ENCODE data around the gene NADSYN1. TPM values are rescaled to one million over a fixed set of nuclear protein-coding genes. Genes with fewer than 3 reads are reported as not detected.

Gene NADSYN1
- total RNA-seq, 6 experiments from 2014 or later: 39.3 to 48.0 (median 46.7) TPM

DNA sequence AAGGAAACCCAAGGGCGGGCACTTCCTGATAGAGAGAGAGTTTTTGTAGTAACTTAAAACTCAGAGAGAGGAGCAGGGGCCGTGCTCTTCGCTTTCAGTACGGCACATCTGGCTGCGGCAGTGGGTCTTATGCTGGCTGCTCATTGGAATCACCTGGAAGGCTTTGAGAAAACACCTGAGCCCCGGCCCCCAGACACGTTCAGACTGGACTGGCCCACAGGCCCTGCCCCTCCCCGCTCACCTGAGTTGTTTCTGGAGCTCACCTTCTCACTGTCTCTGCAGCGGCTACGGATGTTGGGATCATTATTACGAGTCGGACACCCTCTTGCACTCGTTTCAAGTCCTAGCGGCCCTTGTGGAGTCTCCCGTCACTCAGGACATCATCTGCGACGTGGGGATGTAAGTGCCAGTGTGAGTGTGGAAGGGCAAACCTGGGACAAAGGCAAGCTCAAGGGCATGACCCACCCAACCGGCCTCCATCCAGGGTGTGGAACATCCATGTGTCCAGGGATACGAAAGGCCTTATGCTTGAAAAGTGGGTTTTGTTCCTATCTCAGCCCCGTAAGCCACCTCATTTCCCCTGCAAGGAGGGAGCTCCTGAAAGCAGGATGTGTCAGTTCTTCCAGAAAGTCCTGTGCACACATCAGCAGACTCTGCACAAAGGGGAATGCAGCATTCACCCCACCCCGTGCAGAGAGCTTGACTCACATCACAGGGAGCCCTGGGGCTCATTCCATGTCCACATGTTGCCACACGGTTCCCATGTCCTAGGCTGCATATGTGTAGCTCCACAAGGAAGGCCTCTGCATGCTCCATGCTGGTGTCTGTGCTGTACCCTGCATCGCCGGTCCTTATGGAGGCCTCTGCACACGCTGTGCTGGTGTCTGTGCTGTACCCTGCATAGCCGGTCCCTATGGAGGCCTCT is 5.4 kb downstream of the NADSYN1 start:
- Mint-ChIP-seq H3K4me1 (ENCODE audit: low read depth) (peaks cover 12% of the 10 kb centered on the region; the same call in 1 of the 2 replicates), H3K4me3 (no peak overlapping the region), H3K27ac (no peak overlapping the region), H3K36me3 (ENCODE audit: low read depth) (peaks cover 37% of the 10 kb centered on the region), H3K9me3 (no peaks in the 10 kb centered on the region), H3K27me3 (ENCODE audit: insufficient read depth) (no peaks in the 10 kb centered on the region)
- TF ChIP-seq, protein P1, sequence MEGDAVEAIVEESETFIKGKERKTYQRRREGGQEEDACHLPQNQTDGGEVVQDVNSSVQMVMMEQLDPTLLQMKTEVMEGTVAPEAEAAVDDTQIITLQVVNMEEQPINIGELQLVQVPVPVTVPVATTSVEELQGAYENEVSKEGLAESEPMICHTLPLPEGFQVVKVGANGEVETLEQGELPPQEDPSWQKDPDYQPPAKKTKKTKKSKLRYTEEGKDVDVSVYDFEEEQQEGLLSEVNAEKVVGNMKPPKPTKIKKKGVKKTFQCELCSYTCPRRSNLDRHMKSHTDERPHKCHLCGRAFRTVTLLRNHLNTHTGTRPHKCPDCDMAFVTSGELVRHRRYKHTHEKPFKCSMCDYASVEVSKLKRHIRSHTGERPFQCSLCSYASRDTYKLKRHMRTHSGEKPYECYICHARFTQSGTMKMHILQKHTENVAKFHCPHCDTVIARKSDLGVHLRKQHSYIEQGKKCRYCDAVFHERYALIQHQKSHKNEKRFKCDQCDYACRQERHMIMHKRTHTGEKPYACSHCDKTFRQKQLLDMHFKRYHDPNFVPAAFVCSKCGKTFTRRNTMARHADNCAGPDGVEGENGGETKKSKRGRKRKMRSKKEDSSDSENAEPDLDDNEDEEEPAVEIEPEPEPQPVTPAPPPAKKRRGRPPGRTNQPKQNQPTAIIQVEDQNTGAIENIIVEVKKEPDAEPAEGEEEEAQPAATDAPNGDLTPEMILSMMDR (IDR thresholded peaks at IDR 0.05): no peak
- DNase-seq: no peak

DNA sequence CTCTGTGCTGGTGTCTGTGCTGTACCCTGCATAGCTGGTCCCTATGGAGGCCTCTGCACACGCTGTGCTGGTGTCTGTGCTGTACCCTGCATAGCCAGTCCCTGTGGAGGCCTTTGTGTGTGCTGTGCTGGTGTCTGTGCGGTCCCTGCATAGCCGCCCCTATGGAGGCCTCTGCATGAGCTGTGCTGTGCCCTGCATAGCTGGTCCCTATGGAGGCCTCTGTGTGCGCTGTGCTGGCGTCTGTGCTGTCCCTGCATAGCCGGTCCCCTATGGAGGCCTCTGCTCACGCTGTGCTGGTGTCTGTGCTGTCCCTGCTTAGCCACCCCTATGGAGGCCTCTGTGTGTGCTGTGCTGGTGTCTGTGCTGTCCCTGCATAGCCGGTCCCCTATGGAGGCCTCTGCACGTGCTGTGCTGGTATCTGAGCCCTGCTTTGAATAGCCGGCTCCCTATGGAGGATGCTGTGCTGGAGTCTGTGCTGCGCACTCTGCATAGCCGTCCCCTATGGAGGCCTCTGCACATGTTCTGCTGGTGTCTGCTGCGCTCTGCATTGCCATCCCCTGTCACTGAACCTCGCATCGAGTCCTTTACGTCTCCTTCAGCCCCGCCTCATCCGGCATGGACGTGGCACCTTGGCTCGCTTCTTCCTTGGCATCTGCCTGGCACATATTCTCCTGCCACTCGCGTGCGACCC is 6.2 kb downstream of the NADSYN1 start:
- Mint-ChIP-seq H3K4me3 (no peak overlapping the region), H3K4me1 (ENCODE audit: low read depth) (peaks cover 5% of the 10 kb centered on the region; the same call in 1 of the 2 replicates), H3K27me3 (ENCODE audit: insufficient read depth) (no peaks in the 10 kb centered on the region), H3K36me3 (ENCODE audit: low read depth) (peaks cover 37% of the 10 kb centered on the region), H3K9me3 (no peaks in the 10 kb centered on the region), H3K27ac (no peak overlapping the region)
- TF ChIP-seq, protein P1 (IDR thresholded peaks at IDR 0.05): no peak
- no peak for DNase-seq

DNA sequence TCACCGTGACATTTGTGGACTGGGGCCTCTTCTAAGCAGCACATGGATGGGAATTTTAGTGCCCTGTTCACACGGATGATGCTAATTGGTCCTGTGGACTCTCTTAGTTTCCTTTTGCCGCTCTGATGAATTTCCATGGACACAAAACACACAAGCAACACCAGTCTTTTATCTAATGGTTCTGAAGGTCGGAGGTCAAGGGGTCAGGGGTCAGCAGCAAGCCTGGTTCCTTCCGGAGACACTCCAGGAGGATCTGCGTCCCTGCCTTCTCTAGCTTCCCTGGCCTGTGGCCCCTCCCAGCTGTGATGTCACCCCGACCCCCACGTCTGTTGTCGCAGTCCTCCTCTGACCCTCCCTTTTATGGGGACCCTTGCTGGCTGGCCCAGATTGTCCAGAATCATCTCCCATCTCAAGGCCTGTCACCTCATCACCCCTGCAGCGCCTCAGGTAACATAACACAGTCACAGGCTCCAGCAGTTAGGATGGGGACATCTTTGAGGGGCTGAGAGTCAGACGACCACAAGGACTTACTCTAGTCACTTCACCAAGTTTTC is 6.8 kb downstream of the NADSYN1 start:
- Mint-ChIP-seq H3K4me3 (no peak overlapping the region), H3K36me3 (ENCODE audit: low read depth) (peaks cover 36% of the 10 kb centered on the region), H3K27ac (no peak overlapping the region), H3K4me1 (ENCODE audit: low read depth) (peaks cover under 1% of the 10 kb centered on the region; the same call in 1 of the 2 replicates), H3K27me3 (ENCODE audit: insufficient read depth) (no peaks in the 10 kb centered on the region), H3K9me3 (no peaks in the 10 kb centered on the region)
- DNase-seq: no peak
- TF ChIP-seq, protein P1 (IDR thresholded peaks at IDR 0.05): no peak

DNA sequence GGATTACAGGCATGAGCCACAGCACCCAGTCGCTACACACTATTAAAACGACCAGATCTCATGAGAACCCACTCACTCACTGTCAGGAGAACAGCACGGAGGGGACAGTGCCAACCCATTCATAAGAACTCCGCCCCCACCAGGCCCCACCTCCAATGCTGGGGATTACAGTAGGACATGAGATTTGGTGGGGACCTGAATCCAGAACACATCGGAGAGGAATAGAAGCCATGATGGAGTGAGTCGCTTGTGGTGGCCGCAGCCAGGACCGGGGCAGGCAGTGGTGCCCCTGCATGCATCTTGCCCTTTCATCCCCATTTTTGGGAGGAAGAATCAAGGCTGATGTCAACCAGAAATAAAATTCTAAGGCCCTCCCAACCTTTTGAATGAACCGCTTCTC is 8.7 kb downstream of the NADSYN1 start:
- Mint-ChIP-seq H3K36me3 (ENCODE audit: low read depth) (peaks cover 30% of the 10 kb centered on the region), H3K27ac (no peak overlapping the region), H3K27me3 (ENCODE audit: insufficient read depth) (no peaks in the 10 kb centered on the region; the same call in 1 of the 2 replicates), H3K4me3 (no peak overlapping the region), H3K9me3 (no peaks in the 10 kb centered on the region), H3K4me1 (ENCODE audit: low read depth) (no peaks in the 10 kb centered on the region)
- TF ChIP-seq, protein P1 (IDR thresholded peaks at IDR 0.05): no peak
- no peak for DNase-seq

DNA sequence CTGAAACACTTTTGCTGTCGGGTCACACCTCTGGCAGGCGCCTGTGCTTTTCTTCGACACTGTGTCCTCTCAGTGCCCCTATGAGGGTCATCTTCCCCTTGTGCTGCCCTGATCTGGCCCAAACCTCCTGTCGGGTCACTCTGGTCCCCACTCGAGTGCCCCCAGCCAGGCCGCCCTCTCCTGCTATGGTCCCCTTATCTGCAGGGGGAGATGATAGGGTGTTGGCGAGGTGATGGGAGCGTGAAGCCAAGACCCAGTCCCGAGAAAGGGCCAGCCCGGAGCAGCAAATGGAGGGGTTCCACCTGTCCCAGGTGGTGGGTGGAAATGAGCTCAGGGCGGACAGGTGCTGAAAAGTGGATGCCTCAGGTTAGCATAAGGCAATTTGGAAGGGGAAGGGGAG is 9.7 kb downstream of the NADSYN1 start:
- no peaks in the 10 kb centered on the region for H3K9me3 Mint-ChIP-seq
- TF ChIP-seq, protein P1 (IDR thresholded peaks at IDR 0.05): no peak
- no peak for DNase-seq
- no peak overlapping the region for H3K27ac Mint-ChIP-seq
- H3K4me1 Mint-ChIP-seq (ENCODE audit: low read depth): no peaks in the 10 kb centered on the region
- no peaks in the 10 kb centered on the region; the same call in 1 of the 2 replicates for H3K27me3 Mint-ChIP-seq (ENCODE audit: insufficient read depth)
- peaks cover 40% of the 10 kb centered on the region for H3K36me3 Mint-ChIP-seq (ENCODE audit: low read depth)
- no peak overlapping the region for H3K4me3 Mint-ChIP-seq
